HepG2 (cell line): ENCODE data around the gene DCUN1D3. TPM values are rescaled to one million over a fixed set of nuclear protein-coding genes. Genes with fewer than 3 reads are reported as not detected.

Experiments used
- ARNTL ChIP-seq: sonication (generic); formaldehyde crosslinking; IDR thresholded peaks from 2 replicates; pipeline ENCODE4 v1.4.0; 2020; ENCODE audit warnings: mild to moderate bottlenecking, missing genetic modification reagents
- EHMT2 ChIP-seq: fragments of 200-600 bp; sonication (generic); IDR thresholded peaks from 2 replicates; pipeline ENCODE4 v1.7.0; 2017; ENCODE audit warnings: antibody characterized with exemption, low read depth, low read length, borderline replicate concordance
- ELF4 ChIP-seq: sonication (generic); formaldehyde crosslinking; IDR thresholded peaks from 2 replicates; pipeline ENCODE4 v1.5.0; 2020; ENCODE audit warnings: missing genetic modification reagents, mild to moderate bottlenecking, moderate library complexity, borderline replicate concordance
- FOSL2 ChIP-seq: sonication (generic); formaldehyde crosslinking; IDR thresholded peaks from 2 replicates; pipeline ENCODE4 v1.4.0; 2020; ENCODE audit warnings: missing genetic modification reagents
- JDP2 ChIP-seq: sonication (generic); formaldehyde crosslinking; IDR thresholded peaks from 2 replicates; pipeline ENCODE4 v1.8.1; 2022; ENCODE audit warnings: missing genetic modification reagents, borderline replicate concordance
- KDM1A ChIP-seq: IDR thresholded peaks from 2 replicates; pipeline ENCODE4 v1.6.1; 2016; ENCODE audit warnings: missing compliant biosample characterization
- ZBTB38 ChIP-seq: sonication (generic); formaldehyde crosslinking; IDR thresholded peaks from 2 replicates; pipeline ENCODE4 v1.5.1; 2020; ENCODE audit warnings: mild to moderate bottlenecking, missing genetic modification reagents
- ZNF20 ChIP-seq: sonication (generic); formaldehyde crosslinking; IDR thresholded peaks from 2 replicates; pipeline ENCODE4 v1.4.0; 2020; ENCODE audit warnings: mild to moderate bottlenecking, moderate library complexity, missing genetic modification reagents
- ZNF333 ChIP-seq: sonication (generic); formaldehyde crosslinking; IDR thresholded peaks from 2 replicates; pipeline ENCODE4 v1.4.0; 2020; ENCODE audit warnings: mild to moderate bottlenecking, missing genetic modification reagents, borderline replicate concordance
- ZNF335 ChIP-seq: sonication (generic); formaldehyde crosslinking; IDR thresholded peaks from 2 replicates; pipeline ENCODE4 v1.4.0; 2020; ENCODE audit warnings: missing genetic modification reagents
- polyA plus RNA-seq, 8 experiments: library from polyadenylated mRNA; depleted of rRNA in 3 of 8; stranded (reverse) in 7 of 8; unstranded in 1 of 8; fragments of >200 nt; fragmentation: Illumina TruSeq in 4 of 8; extraction: Trizol in 4 of 8; gene quantifications; 2 replicates each; pipeline versions ENCODE4 v1.2.1 to v1.2.3, GENCODE V29; 2011 to 2016; ENCODE audit warnings: low read depth in 4 of 8, missing spikeins in 1 of 8, mixed read lengths in 1 of 8; ENCODE audit not compliant: insufficient read depth in 1 of 8
- total RNA-seq, 5 experiments: library from RNA; depleted of rRNA; stranded (reverse); fragments of >200 nt; fragmentation: Illumina TruSeq; extraction: Trizol; gene quantifications; 2 replicates each; pipeline ENCODE4 v1.2.3, GENCODE V29; 2016; ENCODE audit warnings: low read depth in 1 of 5
- TF ChIP-seq, protein P1 (sequence below): sonication (generic); formaldehyde crosslinking; IDR thresholded peaks from one replicate; pipeline ENCODE4 v1.5.1; 2020; ENCODE audit warnings: mild to moderate bottlenecking, missing genetic modification reagents; ENCODE audit errors: not compliant biosample characterization
- TF ChIP-seq, protein P2 (sequence below): sonication (generic); formaldehyde crosslinking; IDR thresholded peaks from 2 replicates; pipeline ENCODE4 v1.4.0; 2020; ENCODE audit warnings: missing genetic modification reagents
- TF ChIP-seq, protein P3 (sequence below): sonication (generic); formaldehyde crosslinking; IDR thresholded peaks from 2 replicates; pipeline ENCODE4 v1.4.0; 2020; ENCODE audit warnings: missing genetic modification reagents
- TF ChIP-seq, protein P4 (sequence below): sonication (generic); formaldehyde crosslinking; IDR thresholded peaks from 2 replicates; pipeline ENCODE4 v1.4.0; 2020; ENCODE audit warnings: missing genetic modification reagents

DCUN1D3 gene
- total and polyA plus RNA-seq, 2 of the 13 experiments (the other 11 are each of a cell fraction or from before 2014, with no cell fraction given): 5.0 to 19.3 TPM

DNA sequence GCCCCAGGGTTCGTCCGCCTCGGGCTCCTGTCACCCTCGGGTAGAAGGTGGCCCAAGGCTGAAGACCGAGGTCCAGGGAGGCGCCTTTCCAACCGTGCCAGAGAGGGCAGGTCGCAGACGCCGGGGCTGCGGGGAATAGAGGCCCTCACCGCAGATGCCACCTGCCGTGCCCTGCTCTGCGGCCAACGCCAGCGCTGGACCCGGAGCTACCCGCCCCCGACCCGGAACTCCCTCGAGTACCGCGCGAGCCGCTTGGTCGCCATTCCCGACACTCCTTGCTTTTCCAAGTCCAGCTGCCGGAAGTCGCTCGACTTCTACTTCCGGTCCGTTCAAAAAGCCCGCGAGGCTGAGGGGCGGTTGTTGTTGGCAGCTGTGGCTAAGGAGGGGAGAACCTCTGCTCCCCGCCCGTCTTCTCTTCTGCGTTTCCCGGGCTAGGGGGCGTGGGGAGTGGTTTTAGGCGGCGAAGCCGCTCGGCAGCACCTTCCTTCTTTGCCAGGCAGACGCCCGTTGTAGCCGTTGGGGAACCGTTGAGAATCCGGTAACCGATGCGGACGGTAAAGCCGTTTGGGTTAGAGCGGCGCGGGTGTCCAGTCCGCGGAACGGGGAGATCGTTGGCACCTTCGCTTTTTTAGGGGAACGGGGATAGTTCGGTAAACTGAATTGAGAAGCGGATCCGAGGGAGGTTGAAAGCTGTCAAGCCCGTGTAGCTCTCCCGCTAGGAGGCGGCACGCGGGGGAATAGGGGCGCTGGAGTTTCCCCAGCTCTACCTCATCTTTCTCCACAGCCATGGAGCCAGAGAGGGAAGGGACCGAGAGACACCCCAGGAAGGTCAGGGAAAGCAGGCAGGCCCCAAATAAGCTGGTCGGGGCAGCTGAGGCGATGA is 93.7 kb downstream of the DCUN1D3 start, which contains the start of the genes ERI2 and REXO5 (continued):
- peak; percentile 93; the same call in 1 of the 2 replicates for TF ChIP-seq ZNF335 (CRISPR knock-in tag)
- TF ChIP-seq EHMT2: no peak
- peak; percentile 49; the same call in 1 of the 2 replicates for TF ChIP-seq KDM1A
- TF ChIP-seq ZNF333 (CRISPR knock-in tag): peak; percentile 97
- peak; percentile 99 for TF ChIP-seq ELF4 (CRISPR knock-in tag)
- TF ChIP-seq, protein P1, sequence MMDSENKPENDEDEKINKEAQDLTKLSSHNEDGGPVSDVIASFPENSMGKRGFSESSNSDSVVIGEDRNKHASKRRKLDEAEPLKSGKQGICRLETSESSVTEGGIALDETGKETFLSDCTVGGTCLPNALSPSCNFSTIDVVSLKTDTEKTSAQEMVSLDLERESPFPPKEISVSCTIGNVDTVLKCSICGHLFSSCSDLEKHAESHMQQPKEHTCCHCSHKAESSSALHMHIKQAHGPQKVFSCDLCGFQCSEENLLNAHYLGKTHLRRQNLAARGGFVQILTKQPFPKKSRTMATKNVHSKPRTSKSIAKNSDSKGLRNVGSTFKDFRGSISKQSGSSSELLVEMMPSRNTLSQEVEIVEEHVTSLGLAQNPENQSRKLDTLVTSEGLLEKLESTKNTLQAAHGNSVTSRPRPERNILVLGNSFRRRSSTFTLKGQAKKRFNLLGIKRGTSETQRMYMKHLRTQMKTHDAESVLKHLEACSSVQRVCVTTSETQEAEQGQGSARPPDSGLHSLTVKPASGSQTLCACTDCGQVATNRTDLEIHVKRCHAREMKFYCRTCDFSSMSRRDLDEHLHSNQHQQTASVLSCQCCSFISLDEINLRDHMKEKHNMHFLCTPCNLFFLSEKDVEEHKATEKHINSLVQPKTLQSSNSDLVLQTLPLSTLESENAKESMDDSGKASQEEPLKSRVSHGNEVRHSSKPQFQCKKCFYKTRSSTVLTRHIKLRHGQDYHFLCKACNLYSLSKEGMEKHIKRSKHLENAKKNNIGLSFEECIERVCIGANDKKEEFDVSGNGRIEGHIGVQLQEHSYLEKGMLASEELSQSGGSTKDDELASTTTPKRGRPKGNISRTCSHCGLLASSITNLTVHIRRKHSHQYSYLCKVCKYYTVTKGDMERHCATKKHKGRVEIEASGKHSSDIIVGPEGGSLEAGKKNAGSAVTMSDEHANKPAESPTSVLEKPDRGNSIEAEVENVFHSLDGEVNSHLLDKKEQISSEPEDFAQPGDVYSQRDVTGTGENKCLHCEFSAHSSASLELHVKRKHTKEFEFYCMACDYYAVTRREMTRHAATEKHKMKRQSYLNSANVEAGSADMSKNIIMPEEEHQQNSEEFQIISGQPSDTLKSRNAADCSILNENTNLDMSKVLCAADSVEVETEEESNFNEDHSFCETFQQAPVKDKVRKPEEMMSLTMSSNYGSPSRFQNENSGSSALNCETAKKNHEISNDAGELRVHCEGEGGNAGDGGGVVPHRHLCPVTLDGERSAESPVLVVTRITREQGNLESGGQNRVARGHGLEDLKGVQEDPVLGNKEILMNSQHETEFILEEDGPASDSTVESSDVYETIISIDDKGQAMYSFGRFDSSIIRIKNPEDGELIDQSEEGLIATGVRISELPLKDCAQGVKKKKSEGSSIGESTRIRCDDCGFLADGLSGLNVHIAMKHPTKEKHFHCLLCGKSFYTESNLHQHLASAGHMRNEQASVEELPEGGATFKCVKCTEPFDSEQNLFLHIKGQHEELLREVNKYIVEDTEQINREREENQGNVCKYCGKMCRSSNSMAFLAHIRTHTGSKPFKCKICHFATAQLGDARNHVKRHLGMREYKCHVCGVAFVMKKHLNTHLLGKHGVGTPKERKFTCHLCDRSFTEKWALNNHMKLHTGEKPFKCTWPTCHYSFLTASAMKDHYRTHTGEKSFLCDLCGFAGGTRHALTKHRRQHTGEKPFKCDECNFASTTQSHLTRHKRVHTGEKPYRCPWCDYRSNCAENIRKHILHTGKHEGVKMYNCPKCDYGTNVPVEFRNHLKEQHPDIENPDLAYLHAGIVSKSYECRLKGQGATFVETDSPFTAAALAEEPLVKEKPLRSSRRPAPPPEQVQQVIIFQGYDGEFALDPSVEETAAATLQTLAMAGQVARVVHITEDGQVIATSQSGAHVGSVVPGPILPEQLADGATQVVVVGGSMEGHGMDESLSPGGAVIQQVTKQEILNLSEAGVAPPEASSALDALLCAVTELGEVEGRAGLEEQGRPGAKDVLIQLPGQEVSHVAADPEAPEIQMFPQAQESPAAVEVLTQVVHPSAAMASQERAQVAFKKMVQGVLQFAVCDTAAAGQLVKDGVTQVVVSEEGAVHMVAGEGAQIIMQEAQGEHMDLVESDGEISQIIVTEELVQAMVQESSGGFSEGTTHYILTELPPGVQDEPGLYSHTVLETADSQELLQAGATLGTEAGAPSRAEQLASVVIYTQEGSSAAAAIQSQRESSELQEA (CRISPR knock-in tag): peak; percentile 91
- TF ChIP-seq, protein P2, sequence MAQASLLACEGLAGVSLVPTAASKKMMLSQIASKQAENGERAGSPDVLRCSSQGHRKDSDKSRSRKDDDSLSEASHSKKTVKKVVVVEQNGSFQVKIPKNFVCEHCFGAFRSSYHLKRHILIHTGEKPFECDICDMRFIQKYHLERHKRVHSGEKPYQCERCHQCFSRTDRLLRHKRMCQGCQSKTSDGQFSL (CRISPR knock-in tag): peak; percentile 76; the same call in 1 of the 2 replicates
- TF ChIP-seq ARNTL (CRISPR knock-in tag): peak; percentile 65
- TF ChIP-seq ZNF20 (CRISPR knock-in tag): peak; percentile 84; the same call in 1 of the 2 replicates
- TF ChIP-seq FOSL2 (CRISPR knock-in tag): peak; percentile 56; the same call in 1 of the 2 replicates
- TF ChIP-seq, protein P3, sequence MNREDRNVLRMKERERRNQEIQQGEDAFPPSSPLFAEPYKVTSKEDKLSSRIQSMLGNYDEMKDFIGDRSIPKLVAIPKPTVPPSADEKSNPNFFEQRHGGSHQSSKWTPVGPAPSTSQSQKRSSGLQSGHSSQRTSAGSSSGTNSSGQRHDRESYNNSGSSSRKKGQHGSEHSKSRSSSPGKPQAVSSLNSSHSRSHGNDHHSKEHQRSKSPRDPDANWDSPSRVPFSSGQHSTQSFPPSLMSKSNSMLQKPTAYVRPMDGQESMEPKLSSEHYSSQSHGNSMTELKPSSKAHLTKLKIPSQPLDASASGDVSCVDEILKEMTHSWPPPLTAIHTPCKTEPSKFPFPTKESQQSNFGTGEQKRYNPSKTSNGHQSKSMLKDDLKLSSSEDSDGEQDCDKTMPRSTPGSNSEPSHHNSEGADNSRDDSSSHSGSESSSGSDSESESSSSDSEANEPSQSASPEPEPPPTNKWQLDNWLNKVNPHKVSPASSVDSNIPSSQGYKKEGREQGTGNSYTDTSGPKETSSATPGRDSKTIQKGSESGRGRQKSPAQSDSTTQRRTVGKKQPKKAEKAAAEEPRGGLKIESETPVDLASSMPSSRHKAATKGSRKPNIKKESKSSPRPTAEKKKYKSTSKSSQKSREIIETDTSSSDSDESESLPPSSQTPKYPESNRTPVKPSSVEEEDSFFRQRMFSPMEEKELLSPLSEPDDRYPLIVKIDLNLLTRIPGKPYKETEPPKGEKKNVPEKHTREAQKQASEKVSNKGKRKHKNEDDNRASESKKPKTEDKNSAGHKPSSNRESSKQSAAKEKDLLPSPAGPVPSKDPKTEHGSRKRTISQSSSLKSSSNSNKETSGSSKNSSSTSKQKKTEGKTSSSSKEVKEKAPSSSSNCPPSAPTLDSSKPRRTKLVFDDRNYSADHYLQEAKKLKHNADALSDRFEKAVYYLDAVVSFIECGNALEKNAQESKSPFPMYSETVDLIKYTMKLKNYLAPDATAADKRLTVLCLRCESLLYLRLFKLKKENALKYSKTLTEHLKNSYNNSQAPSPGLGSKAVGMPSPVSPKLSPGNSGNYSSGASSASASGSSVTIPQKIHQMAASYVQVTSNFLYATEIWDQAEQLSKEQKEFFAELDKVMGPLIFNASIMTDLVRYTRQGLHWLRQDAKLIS: no peak; the same call in 1 of the 2 replicates
- TF ChIP-seq, protein P4, sequence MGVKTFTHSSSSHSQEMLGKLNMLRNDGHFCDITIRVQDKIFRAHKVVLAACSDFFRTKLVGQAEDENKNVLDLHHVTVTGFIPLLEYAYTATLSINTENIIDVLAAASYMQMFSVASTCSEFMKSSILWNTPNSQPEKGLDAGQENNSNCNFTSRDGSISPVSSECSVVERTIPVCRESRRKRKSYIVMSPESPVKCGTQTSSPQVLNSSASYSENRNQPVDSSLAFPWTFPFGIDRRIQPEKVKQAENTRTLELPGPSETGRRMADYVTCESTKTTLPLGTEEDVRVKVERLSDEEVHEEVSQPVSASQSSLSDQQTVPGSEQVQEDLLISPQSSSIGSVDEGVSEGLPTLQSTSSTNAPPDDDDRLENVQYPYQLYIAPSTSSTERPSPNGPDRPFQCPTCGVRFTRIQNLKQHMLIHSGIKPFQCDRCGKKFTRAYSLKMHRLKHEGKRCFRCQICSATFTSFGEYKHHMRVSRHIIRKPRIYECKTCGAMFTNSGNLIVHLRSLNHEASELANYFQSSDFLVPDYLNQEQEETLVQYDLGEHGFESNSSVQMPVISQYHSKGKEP (CRISPR knock-in tag): peak; percentile 73; the same call in 1 of the 2 replicates
- peak; percentile 60; the same call in 1 of the 2 replicates for TF ChIP-seq JDP2 (CRISPR knock-in tag)
- peak; percentile 86 for TF ChIP-seq ZBTB38 (CRISPR knock-in tag)
